Measurements from ENCODE around the gene CARHSP1.
"Not testable (repeated sequence)": the region's sequence is repeated elsewhere in the genome, so short reads cannot be mapped to it uniquely, and the experiment has no call there.

Gene CARHSP1

DNA sequence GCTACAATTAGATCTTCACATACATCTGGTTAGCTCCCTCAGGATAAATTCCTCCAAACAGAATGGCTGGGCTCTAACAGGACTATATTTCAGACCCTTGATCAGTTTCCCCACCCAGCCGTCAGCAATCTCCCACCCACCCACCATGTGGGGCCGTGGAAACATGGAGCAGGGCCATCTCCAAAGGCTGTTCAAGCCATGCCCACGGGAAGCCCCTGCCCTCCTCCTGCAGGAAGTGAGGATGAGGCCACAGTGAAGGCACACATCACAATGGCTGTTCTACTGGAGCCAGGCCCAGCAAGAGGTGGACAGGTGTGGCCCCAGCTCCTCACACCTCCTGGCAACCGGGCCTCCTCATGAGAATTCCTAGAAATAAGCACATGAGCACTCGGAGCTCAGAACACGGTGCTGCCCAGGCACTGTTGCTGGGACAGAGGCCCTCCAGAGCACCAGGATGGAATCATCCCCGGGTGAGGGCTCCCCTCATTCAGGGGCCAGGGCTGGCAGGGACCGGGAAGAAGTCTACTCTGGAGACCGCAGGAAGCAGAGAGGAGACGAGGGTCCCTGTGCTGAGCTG is 13.3 kb upstream of the CARHSP1 start, which contains the start of gene LITAFD:
Gene LITAFD (plus strand): TSS at position 311 of the 577 bp plus-strand sequence. CDS start 2,005 bp downstream, outside the sequence.
- 0 out of 22 replicates have a peak within 1 kb of the TSS, but pooled peaks of 1 of the 11 experiments have one; percentile 3 for H3K9ac ChIP-seq
- TF ChIP-seq Cebpa-rat (IDR thresholded peaks at IDR 0.05) = no peak
- no peak within 1 kb of the TSS for H3K4me3 ChIP-seq
- peaks cover 18 to 64% (median 49%) of the 10 kb centered on the region in 10 experiments for H3K4me1 ChIP-seq
- H3K27me3 ChIP-seq = no peaks in the 10 kb centered on the region
- H3K36me3 ChIP-seq = peaks cover 0 to 2% (median 0%) of the 10 kb centered on the region in 11 experiments; a peak in 1 of 22 replicates
- no peaks in the 10 kb centered on the region for H3K9me3 ChIP-seq (replicated peaks in 1 of 11)
- H3K27ac ChIP-seq = no peak within 1 kb of the TSS
- peak within 1 kb of the TSS in 2 of 11 experiments; percentile 12 to 23; a peak in 2 of 22 replicates for H3K4me2 ChIP-seq
- peaks cover 5 to 30% (median 23%) of the 10 kb centered on the region in 11 experiments; a peak in 20 of 22 replicates for H4K20me1 ChIP-seq

DNA sequence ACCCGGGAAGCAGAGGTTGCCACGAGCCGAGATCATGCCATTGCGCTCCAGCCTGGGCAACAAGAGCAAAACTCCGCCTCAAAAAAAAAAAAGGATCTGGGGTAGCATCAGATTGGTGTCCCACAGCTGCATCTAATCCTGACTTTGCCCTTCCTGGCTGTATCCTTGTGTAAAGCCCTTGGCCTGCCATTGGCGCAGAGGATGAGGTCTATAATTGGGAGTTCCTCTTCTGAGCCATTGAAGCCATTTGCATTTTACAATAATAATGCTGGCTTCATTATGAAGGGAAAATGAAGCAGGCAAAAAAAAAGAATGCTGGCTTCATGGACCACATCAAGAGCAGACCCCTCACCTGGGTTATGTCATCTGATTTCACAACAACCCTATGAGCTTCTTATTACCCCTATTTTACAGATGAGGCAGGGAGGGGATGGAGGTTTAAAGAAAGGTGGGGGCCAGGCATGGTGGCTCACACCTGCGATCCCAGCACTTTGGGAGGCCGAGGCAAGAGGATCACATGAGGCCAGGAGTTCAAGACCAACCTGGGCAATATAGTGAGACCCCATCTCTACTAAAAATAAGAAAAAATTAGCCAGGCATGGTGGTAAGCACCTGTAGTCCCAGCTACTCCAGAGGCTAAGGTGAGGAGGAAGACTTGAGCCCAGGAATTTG is 12.2 kb upstream of the CARHSP1 start:
- Histone ChIP-seq H3K4me2 (no peak overlapping the region; a peak in 1 of 22 replicates), H3K4me1 (peaks cover 7 to 52% (median 37%) of the 10 kb centered on the region in 10 experiments), H3K27ac (no peak overlapping the region), H3K4me3 (no peak overlapping the region), H4K20me1 (peaks cover 0 to 19% (median 11%) of the 10 kb centered on the region in 11 experiments; a peak in 17 of 22 replicates), H3K36me3 (no peaks in the 10 kb centered on the region), H3K9me3 (replicated peaks in 1 of 11) (no peaks in the 10 kb centered on the region), H3K9ac (0 out of 22 replicates have a peak overlapping the region, but pooled peaks of 1 of the 11 experiments have one; percentile 3), H3K27me3 (no peaks in the 10 kb centered on the region)
- no peak for TF ChIP-seq Cebpa-rat (IDR thresholded peaks at IDR 0.05)

DNA sequence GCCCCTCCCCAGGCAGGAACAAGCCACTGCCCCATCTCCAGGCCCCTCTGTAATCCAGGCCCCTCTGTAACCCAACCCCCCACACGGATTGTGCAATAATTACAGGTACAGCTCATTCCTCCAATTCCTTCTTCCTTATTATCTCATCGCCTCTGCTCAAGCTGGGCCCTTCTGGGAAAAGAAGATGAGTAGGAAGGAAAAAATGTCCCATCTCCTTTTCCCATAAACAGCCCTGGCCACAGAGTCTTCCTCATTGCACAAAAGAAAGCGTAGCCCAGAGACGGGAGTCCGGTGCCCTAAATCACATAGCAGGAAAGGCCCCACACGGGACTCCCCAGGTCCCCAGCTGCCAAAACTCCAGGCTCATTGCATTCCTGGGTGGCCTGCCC is 9.7 kb upstream of the CARHSP1 start:
- H3K27ac ChIP-seq = no peak overlapping the region
- no peaks in the 10 kb centered on the region for H3K27me3 ChIP-seq
- TF ChIP-seq Cebpa-rat (IDR thresholded peaks at IDR 0.05) = peak in 7 of 11 experiments; percentile 46 to 87 (median 58); a peak in 12 of 22 replicates
- H3K4me1 ChIP-seq = peaks cover 0 to 49% (median 38%) of the 10 kb centered on the region in 10 experiments; a peak in 17 of 20 replicates
- H3K4me2 ChIP-seq = peak overlapping the region in 2 of 11 experiments; percentile 1 to 39; a peak in 3 of 22 replicates
- no peak overlapping the region for H3K9ac ChIP-seq
- no peak overlapping the region for H3K4me3 ChIP-seq
- no peaks in the 10 kb centered on the region for H3K9me3 ChIP-seq (replicated peaks in 1 of 11)
- no peaks in the 10 kb centered on the region for H3K36me3 ChIP-seq
- H4K20me1 ChIP-seq = 0 out of 22 replicates have a peak, but pooled peaks cover 0 to 4% (median 0%) of the 10 kb centered on the region in 11 experiments

DNA sequence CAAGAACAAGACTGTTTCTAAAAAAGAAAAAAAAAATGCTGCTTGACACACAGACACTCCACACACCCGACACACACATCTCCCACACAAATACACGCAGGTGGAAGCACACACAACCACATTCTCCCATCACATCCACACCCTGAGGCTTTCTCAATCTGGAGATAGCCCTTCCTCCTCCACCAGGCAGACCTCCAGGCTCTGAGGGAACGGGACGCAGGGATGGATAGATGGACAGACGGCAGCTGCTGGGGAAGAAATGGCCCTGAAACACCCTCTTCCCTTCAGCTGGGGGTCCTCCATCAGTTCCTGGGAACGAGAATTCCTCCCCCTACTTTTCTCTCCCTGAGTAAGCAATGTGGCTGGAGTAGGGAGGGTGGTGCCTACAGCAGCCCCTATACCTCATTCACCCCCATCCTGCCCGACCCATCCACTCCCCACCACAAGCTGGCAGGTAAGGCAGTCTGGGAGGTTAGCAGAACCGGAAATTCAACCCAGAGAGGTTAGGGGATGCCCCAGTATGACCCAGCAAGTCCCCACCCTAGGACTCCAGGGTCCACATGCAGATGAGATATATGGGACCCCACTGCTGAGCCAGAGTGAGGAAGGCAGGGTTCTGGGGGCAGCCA is 9.2 kb upstream of the CARHSP1 start:
- Histone ChIP-seq H3K4me3 (no peak overlapping the region), H3K9ac (no peak overlapping the region), H3K4me2 (peak overlapping the region in 2 of 11 experiments; percentile 1 to 39; a peak in 3 of 22 replicates), H3K27ac (no peak overlapping the region), H3K9me3 (replicated peaks in 1 of 11) (no peaks in the 10 kb centered on the region), H3K36me3 (no peaks in the 10 kb centered on the region), H4K20me1 (no peaks in the 10 kb centered on the region), H3K27me3 (no peaks in the 10 kb centered on the region), H3K4me1 (peaks cover 0 to 54% (median 39%) of the 10 kb centered on the region in 10 experiments; a peak in 17 of 20 replicates)
- TF ChIP-seq Cebpa-rat (IDR thresholded peaks at IDR 0.05) = no peak

DNA sequence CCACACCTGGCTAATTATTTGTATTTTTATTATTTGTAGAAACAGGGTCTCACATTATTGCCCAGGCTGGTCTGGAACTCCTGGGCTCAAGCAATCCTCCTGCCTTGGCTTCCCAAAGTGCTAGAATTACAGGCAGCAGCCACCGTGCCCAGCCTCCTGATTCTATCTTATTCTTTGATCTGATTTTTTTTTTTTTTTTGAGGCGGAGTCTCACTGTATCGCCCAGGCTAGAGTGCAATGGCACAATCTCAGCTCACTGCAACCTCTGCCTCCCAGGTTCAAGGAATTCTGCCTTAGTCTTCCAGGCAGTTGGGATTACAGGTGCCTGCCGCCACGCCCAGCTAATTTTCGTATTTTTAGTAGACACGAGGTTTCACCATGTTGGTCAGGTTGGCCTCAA is 6.5 kb upstream of the CARHSP1 start:
- peak overlapping the region in 1 of 11 experiments; percentile 54; a peak in 1 of 22 replicates for H3K4me2 ChIP-seq
- H3K9ac ChIP-seq; H3K9me3 ChIP-seq (replicated peaks in 1 of 11); H3K27me3 ChIP-seq; H4K20me1 ChIP-seq; H3K36me3 ChIP-seq; H3K4me3 ChIP-seq; H3K27ac ChIP-seq: not testable (repeated sequence)
- peaks cover 22 to 64% (median 57%) of the 10 kb centered on the region in 10 experiments for H3K4me1 ChIP-seq

DNA sequence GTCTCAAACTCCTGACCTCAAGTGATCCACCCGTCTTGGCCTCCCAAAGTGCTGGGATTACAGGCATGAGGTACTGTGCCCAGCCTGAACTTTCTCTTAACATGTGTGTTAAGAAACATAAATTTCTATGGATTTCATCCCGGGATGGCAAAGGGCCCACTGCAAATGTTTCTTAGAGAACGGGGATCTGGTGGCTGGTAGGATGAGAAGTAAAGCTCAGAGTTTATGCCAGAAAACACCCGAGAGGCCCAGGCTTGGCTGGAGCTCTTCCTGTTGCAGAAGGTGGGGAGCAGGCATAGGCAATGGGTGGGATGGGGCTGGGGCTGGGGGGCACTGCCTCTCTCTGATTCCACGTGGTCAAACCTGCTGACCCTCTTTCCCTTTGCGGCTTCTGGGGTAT is 5.6 kb upstream of the CARHSP1 start:
- Histone ChIP-seq H3K4me1 (peaks cover 31 to 65% (median 61%) of the 10 kb centered on the region in 10 experiments), H3K4me2 (peak overlapping the region; percentile 7 to 54 (median 25); a peak in 12 of 22 replicates), H3K9ac (no peak overlapping the region), H3K9me3 (replicated peaks in 1 of 11) (no peaks in the 10 kb centered on the region), H4K20me1 (no peaks in the 10 kb centered on the region), H3K4me3 (no peak overlapping the region), H3K36me3 (no peaks in the 10 kb centered on the region), H3K27ac (0 out of 22 replicates have a peak overlapping the region, but pooled peaks of 1 of the 11 experiments have one; percentile 7), H3K27me3 (no peaks in the 10 kb centered on the region)
- TF ChIP-seq Cebpa-rat (IDR thresholded peaks at IDR 0.05) = no peak

DNA sequence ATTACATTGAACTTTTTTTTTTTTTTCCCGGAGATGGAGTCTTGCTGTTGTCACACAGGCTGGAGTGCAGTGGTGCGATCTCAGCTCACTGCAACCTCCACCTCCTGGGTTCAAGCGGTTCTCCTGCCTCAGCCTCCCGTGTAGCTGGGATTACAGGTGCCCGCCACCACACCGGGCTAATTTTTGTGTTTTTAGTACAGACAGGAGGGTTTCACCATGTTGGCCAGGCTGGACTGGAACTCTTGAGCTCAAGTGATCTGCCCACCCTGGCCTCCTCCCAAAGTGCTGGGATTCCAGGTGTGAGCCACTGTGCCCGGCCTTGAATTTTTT is 5.0 kb upstream of the CARHSP1 start:
- not testable (repeated sequence) for H3K4me3 ChIP-seq; H3K27me3 ChIP-seq; H4K20me1 ChIP-seq; H3K9ac ChIP-seq; H3K36me3 ChIP-seq; H3K9me3 ChIP-seq (replicated peaks in 1 of 11)
- Histone ChIP-seq H3K4me1 (peaks cover 34 to 67% (median 64%) of the 10 kb centered on the region in 10 experiments), H3K27ac (0 out of 22 replicates have a peak overlapping the region, but pooled peaks of 1 of the 11 experiments have one; percentile 7), H3K4me2 (peak overlapping the region in 5 of 11 experiments; percentile 24 to 54 (median 32); a peak in 6 of 22 replicates)

DNA sequence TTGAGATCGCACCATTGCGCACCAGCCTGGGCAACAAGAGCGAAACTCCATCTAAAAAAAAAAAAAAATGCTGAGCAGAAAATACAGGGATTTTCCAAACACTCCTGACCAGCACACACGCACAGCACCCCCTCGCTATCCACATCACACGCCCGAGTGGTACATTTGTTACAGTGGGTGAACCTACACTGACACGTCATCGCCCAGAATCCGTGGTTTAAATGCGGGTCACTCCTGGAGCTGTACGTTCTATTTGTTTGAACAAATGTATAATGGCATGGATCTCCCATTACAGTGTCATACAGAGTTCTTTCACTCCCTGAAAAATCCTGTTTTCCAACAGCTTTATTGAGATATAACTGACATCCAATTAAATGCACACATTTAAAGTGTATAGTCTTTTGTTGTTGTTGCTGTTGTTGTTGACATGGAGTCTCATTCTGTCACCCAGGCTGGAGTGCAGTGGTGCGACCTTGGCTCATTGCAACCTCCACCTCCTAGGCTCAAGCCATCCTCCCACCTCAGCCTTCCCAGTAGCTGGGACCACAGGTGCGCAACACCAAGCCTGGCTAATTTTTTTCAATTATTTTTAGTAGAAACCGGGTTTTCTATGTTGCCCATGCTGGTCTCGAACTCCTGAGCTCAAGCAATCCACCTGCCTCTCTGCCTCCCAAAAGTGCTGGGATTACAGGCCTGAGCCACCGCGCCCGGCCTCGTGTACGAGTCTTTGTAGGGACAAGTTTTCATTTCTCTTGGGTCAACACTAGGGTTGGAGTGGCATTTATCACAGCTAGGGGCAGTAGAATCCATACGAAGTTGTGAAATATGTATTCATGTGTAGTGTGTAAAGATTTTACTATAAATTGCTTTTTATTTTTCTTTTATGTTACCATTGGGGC is 4.4 kb upstream of the CARHSP1 start:
- H3K4me2 ChIP-seq = 0 out of 22 replicates have a peak overlapping the region, but pooled peaks of 1 of the 11 experiments have one; percentile 83
- no peak overlapping the region for H3K9ac ChIP-seq
- no peak for TF ChIP-seq Cebpa-rat (IDR thresholded peaks at IDR 0.05)
- no peaks in the 10 kb centered on the region for H3K9me3 ChIP-seq (replicated peaks in 1 of 11)
- H3K27me3 ChIP-seq = no peaks in the 10 kb centered on the region
- H3K4me1 ChIP-seq = peaks cover 34 to 61% (median 58%) of the 10 kb centered on the region in 10 experiments
- peaks cover 0 to 2% (median 0%) of the 10 kb centered on the region in 11 experiments; a peak in 2 of 22 replicates for H4K20me1 ChIP-seq
- no peaks in the 10 kb centered on the region for H3K36me3 ChIP-seq
- no peak overlapping the region for H3K27ac ChIP-seq
- no peak overlapping the region for H3K4me3 ChIP-seq

Measured in BLaER1 treated with 17β-estradiol and CSF1 and Interleukin-3, amounts not matched to agents 10 nM and 100 nM (cell line).